Calu3 (cell line): ENCODE results near the gene RAI1. TPM values are rescaled to one million over a fixed set of nuclear protein-coding genes. Genes with fewer than 3 reads are reported as not detected.

Experiments used
- BruUV-seq: library from RNA; stranded (reverse); fragments of 400-500 nt; replicated peaks from 2 replicates; lab custom pipeline; 2021; lab: Mats Ljungman, UMichigan
- CTCF ChIA-PET: fragments of 300-600 bp; sonication (Branson Sonifier 250); formaldehyde crosslinking; loops from one replicate; lab custom pipeline; 2022; ENCODE audit warnings: antibody characterized with exemption; lab: Charles Lee
- DNase-seq: peaks from one replicate; pipeline ENCODE4 v3.0.0; 2022
- H3K27ac Mint-ChIP-seq: one replicate; pipeline ENCODE4 v1.8.0; 2022; ENCODE audit warnings: mixed read lengths; ENCODE audit not compliant: unreplicated experiment
- H3K27me3 Mint-ChIP-seq: one replicate; pipeline ENCODE4 v1.8.0; 2022; ENCODE audit warnings: mixed read lengths; ENCODE audit not compliant: unreplicated experiment
- H3K36me3 Mint-ChIP-seq: one replicate; pipeline ENCODE4 v1.8.0; 2022; ENCODE audit warnings: mild to moderate bottlenecking, moderate library complexity, mixed read lengths; ENCODE audit not compliant: insufficient read depth, unreplicated experiment
- H3K4me1 Mint-ChIP-seq: one replicate; pipeline ENCODE4 v1.8.0; 2022; ENCODE audit warnings: mild to moderate bottlenecking, low read depth, mixed read lengths; ENCODE audit not compliant: unreplicated experiment
- H3K4me3 Mint-ChIP-seq: one replicate; pipeline ENCODE4 v1.8.0; 2022; ENCODE audit warnings: mild to moderate bottlenecking, low read depth, moderate library complexity, mixed read lengths; ENCODE audit not compliant: unreplicated experiment
- H3K9me3 Mint-ChIP-seq: one replicate; pipeline ENCODE4 v1.8.0; 2022; ENCODE audit warnings: low read depth, mixed read lengths; ENCODE audit not compliant: unreplicated experiment
- intact Hi-C: fragments of 100-400 bp; cut with micrococcal nuclease; formaldehyde crosslinking; loops from one replicate; pipeline ENCODE4 v1.10.0; 2022; ENCODE audit not compliant: unreplicated experiment
- total RNA-seq: library from RNA; stranded (reverse); gene quantifications from 2 replicates; pipeline ENCODE4 v1.2.3, GENCODE V29; 2022
- TF ChIP-seq, protein P1 (sequence below): fragments of 200-600 bp; IDR thresholded peaks from one replicate; pipeline ENCODE4 v1.8.0; 2022; ENCODE audit warnings: antibody characterized with exemption; ENCODE audit not compliant: unreplicated experiment

The RAI1 gene
- total RNA-seq, 1 experiment from 2014 or later = 38.0 TPM

DNA sequence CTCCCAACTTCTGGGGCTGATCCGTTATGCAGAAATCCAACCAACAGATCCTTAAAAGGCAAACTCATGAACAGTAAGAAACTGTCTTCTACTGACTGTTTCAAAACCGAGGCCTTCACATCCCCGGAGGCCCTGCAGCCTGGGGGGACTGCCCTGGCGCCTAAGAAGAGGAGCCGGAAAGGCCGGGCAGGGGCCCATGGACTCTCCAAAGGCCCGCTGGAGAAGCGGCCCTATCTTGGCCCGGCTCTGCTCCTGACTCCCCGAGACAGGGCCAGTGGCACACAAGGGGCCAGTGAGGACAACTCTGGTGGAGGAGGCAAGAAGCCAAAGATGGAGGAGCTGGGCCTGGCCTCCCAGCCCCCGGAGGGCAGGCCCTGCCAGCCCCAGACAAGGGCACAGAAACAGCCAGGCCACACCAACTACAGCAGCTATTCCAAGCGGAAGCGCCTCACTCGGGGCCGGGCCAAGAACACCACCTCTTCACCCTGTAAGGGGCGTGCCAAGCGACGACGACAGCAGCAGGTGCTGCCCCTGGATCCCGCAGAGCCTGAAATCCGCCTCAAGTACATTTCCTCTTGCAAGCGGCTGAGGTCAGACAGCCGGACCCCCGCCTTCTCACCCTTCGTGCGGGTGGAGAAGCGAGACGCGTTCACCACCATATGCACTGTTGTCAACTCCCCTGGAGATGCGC, 116.0 kb downstream of the RAI1 start:
- Mint-ChIP-seq H3K27ac (no peak overlapping the region), H3K36me3 (peaks cover 30% of the 10 kb centered on the region), H3K4me3 (peak overlapping the region; percentile 24), H3K27me3 (no peaks in the 10 kb centered on the region), H3K4me1 (no peaks in the 10 kb centered on the region), H3K9me3 (no peaks in the 10 kb centered on the region)
- intact Hi-C loops = no loop called here
- CTCF ChIA-PET = no interaction called here
- BruUV-seq = no TSS peak
- no peak for DNase-seq
- TF ChIP-seq, protein P1, sequence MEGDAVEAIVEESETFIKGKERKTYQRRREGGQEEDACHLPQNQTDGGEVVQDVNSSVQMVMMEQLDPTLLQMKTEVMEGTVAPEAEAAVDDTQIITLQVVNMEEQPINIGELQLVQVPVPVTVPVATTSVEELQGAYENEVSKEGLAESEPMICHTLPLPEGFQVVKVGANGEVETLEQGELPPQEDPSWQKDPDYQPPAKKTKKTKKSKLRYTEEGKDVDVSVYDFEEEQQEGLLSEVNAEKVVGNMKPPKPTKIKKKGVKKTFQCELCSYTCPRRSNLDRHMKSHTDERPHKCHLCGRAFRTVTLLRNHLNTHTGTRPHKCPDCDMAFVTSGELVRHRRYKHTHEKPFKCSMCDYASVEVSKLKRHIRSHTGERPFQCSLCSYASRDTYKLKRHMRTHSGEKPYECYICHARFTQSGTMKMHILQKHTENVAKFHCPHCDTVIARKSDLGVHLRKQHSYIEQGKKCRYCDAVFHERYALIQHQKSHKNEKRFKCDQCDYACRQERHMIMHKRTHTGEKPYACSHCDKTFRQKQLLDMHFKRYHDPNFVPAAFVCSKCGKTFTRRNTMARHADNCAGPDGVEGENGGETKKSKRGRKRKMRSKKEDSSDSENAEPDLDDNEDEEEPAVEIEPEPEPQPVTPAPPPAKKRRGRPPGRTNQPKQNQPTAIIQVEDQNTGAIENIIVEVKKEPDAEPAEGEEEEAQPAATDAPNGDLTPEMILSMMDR = no peak

DNA sequence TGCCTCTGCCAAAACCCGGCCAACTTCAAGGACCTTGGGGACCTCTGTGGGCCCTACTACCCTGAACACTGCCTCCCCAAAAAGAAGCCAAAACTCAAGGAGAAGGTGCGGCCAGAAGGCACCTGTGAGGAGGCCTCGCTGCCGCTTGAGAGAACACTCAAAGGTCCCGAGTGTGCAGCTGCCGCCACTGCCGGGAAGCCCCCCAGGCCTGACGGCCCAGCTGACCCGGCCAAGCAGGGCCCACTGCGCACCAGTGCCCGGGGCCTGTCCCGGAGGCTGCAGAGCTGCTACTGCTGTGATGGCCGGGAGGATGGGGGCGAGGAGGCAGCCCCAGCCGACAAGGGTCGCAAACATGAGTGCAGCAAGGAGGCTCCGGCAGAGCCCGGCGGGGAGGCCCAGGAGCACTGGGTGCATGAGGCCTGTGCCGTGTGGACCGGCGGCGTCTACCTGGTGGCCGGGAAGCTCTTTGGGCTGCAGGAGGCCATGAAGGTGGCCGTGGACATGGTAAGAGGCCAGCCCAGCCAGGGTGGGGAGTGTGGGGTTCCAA, 116.8 kb downstream of the RAI1 start:
- intact Hi-C loops = no loop called here
- no TSS peak for BruUV-seq
- no peaks in the 10 kb centered on the region for H3K4me1 Mint-ChIP-seq
- peaks cover 33% of the 10 kb centered on the region for H3K36me3 Mint-ChIP-seq
- DNase-seq = no peak
- peak overlapping the region; percentile 24 for H3K4me3 Mint-ChIP-seq
- TF ChIP-seq, protein P1 = no peak
- no peaks in the 10 kb centered on the region for H3K27me3 Mint-ChIP-seq
- CTCF ChIA-PET = no interaction called here
- no peaks in the 10 kb centered on the region for H3K9me3 Mint-ChIP-seq
- no peak overlapping the region for H3K27ac Mint-ChIP-seq

DNA sequence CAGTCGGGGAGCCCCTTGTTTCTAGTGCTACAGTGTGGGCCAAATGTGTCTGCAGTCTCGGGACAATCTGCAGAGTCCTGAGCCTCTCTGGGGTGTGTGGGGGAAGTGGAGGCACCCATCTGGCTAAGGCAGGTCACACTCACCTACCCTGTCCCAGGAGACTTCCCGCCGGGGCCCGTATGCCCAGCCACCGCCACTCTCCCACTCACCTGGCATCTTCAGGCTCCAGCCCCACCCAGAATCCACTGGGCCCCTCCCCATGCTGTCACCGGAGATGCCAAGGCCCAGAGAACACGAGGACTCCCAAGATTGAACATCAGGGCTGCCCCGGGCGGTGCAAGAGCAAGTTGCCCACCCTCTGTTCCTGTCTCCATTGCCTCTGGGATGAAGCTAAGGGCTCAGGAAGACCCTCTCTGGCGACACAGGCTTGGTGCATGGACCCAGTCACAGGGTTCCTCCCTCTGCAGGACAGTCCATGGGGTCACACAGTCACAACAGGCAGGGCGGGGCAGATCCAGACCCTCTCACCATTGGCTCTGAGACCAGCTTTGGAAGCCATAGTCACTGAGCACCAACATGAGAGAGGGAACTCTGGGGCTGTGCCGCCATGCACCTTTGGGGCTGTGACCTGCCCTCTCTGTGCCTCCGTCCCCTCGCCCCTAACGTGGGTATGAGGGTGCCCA, 117.5 kb downstream of the RAI1 start:
- H3K36me3 Mint-ChIP-seq = peaks cover 37% of the 10 kb centered on the region
- CTCF ChIA-PET = no interaction called here
- no peak overlapping the region for H3K27ac Mint-ChIP-seq
- TF ChIP-seq, protein P1 = no peak
- H3K4me1 Mint-ChIP-seq = no peaks in the 10 kb centered on the region
- BruUV-seq = no TSS peak
- H3K27me3 Mint-ChIP-seq = no peaks in the 10 kb centered on the region
- no peak for DNase-seq
- no peak overlapping the region for H3K4me3 Mint-ChIP-seq
- intact Hi-C loops = no loop called here
- no peaks in the 10 kb centered on the region for H3K9me3 Mint-ChIP-seq

DNA sequence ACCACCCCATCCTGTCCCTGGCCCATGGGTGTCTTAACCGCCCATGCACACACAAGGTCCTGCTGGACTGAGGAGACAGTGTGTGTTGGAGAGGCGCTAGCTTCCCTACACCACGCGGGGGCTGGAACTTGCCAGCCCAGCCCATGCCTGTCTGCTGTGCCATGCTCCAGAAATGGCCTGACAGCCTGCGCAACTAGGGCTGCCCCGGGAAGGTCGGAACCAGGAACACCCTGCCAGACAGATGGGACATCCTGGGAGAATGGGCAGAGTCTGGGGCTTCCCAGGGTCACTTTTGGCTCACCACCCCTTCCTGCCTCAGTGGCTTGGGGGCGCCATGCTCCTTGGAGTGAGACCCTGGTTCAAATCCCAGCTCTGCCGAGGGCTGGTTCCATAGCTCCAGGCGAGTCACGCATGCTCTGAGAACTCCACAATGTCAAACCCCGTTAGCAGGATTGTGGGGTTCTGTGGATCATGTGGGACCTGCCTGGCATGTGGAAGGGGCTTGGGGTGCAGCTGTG, 119.3 kb downstream of the RAI1 start:
- Mint-ChIP-seq H3K4me3 (no peak overlapping the region), H3K27ac (no peak overlapping the region), H3K9me3 (no peaks in the 10 kb centered on the region), H3K27me3 (no peaks in the 10 kb centered on the region), H3K36me3 (peaks cover 41% of the 10 kb centered on the region), H3K4me1 (no peaks in the 10 kb centered on the region)
- no peak for DNase-seq
- intact Hi-C loops = no loop called here
- TF ChIP-seq, protein P1 = no peak
- CTCF ChIA-PET = no interaction called here
- BruUV-seq = no TSS peak
